MM.1S (cell line): Measurements from ENCODE around the gene FOXA2.

Experiments used
- EZH2phosphoT487 ChIP-seq: fragments of 300-600 bp; sonication (generic); IDR thresholded peaks from 2 replicates; pipeline ENCODE4 v1.6.1; 2018; ENCODE audit warnings: antibody characterized with exemption, low read length
- TF ChIP-seq, protein P1 (sequence below): fragments of 300-600 bp; sonication (generic); IDR thresholded peaks from 2 replicates; pipeline ENCODE4 v1.5.1; 2016; ENCODE audit warnings: antibody characterized with exemption, low read length, mixed read lengths

DNA sequence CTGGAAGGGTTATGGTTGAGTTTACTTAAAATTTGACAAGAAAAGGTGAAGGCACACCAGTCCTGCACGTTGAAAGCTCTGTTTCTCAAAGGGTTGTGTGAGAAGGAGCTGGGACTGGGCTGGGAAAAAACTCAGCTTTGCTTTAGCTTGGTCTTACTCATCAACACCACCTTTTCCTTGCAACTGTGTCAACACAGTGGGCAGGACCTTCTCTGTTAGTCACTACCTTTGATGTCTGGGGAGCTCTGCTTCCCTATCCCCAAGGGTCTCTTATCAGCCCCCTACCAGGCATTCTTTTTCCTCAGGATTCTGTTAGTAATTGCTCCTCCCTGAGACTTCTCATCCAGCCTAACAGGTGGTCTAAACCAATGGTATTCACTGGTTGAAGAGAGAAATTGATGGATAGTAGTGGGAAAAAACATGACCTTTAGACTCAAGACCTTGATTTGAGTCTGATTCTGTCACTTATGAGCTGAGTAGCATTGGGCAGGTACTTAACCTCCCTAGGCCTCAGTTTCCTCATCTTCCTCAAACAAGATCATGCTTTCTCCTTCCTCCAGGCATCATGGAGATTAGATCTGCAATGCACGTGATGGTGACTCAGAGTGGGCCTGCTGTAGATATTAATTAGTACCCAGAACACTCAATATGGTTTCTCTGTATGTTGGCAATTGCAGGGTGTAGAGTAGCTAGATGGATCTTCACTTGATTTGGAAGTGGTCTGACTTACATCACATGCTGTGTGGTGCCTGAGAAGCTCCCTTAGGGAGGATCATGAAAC is 17.2 kb upstream of the FOXA2 start:
- TF ChIP-seq, protein P1, sequence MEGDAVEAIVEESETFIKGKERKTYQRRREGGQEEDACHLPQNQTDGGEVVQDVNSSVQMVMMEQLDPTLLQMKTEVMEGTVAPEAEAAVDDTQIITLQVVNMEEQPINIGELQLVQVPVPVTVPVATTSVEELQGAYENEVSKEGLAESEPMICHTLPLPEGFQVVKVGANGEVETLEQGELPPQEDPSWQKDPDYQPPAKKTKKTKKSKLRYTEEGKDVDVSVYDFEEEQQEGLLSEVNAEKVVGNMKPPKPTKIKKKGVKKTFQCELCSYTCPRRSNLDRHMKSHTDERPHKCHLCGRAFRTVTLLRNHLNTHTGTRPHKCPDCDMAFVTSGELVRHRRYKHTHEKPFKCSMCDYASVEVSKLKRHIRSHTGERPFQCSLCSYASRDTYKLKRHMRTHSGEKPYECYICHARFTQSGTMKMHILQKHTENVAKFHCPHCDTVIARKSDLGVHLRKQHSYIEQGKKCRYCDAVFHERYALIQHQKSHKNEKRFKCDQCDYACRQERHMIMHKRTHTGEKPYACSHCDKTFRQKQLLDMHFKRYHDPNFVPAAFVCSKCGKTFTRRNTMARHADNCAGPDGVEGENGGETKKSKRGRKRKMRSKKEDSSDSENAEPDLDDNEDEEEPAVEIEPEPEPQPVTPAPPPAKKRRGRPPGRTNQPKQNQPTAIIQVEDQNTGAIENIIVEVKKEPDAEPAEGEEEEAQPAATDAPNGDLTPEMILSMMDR = no peak
- TF ChIP-seq EZH2phosphoT487 = no peak
